ENCODE measurements around the gene TFPT.

GRCh38 chr19:54137699-54138488, 22.4 kb upstream of the TFPT start, which contains the start of gene CNOT3:
- TF ChIP-seq CTCF (IDR thresholded peaks at IDR 0.05) (no peak), SIN3A (IDR thresholded peaks at IDR 0.05; ENCODE audit: borderline replicate concordance, insufficient read depth, low read depth, low read length) (peak; percentile 81; the same call in 1 of the 2 replicates), REST (IDR thresholded peaks at IDR 0.05; ENCODE audit: insufficient read depth in 1 of 2, low read depth in 2 of 2, low read length in 1 of 2) (no peak), POLR2AphosphoS5 (IDR thresholded peaks at IDR 0.05; ENCODE audit: low read depth, low read length) (peak; percentile 87)
